Ovary (tissue), 9 donors: ENCODE data around the gene SLC12A9. TPM values are rescaled to one million over a fixed set of nuclear protein-coding genes. Genes with fewer than 3 reads are reported as not detected.

Source experiments
- DNase-seq, 5 donors: peaks; one replicate each; pipeline ENCODE4 v3.0.0-alpha.2; 2019 to 2020
- H3K27ac ChIP-seq, 2 donors: fragments of 200-600 bp; one replicate each; pipeline versions ENCODE4 v1.5.1 to v1.8.0; 2019 to 2022
- H3K27me3 ChIP-seq: fragments of 200-600 bp; one replicate; pipeline ENCODE4 v1.8.0; 2022
- H3K36me3 ChIP-seq: fragments of 200-600 bp; sonication (generic); one replicate; pipeline ENCODE4 v1.5.1; 2019
- H3K4me1 ChIP-seq: one replicate; pipeline ENCODE4 v1.8.1; 2013; ENCODE audit warnings: mild to moderate bottlenecking, moderate library complexity; ENCODE audit not compliant: insufficient read depth
- H3K4me3 ChIP-seq: fragments of 200-600 bp; sonication (generic); one replicate; pipeline ENCODE4 v1.5.1; 2017
- H3K9me3 ChIP-seq, 2 donors: fragments of 200-600 bp in 1 of 2; sonication (generic) in 1 of 2; one replicate each; pipeline versions ENCODE4 v1.5.1 to v1.8.1; 2013 to 2019; ENCODE audit warnings: mild to moderate bottlenecking in 1 of 2, moderate library complexity in 1 of 2
- CTCF ChIP-seq, 3 donors: fragments of 450-650 bp in 2 of 3; fragments of 200-600 bp in 1 of 3; IDR thresholded peaks; one replicate each; pipeline versions ENCODE4 v1.5.1 to v1.8.0; 2016 to 2022; ENCODE audit warnings: antibody characterized with exemption in 3 of 3, mild to moderate bottlenecking in 1 of 3
- EP300 ChIP-seq: sonication (generic); formaldehyde crosslinking; IDR thresholded peaks from one replicate; pipeline ENCODE4 v1.6.1; 2017; ENCODE audit warnings: antibody characterized with exemption
- POLR2A ChIP-seq: fragments of 450-650 bp; IDR thresholded peaks from one replicate; pipeline ENCODE4 v1.6.1; 2017; ENCODE audit warnings: antibody characterized with exemption, mild to moderate bottlenecking, moderate library complexity
- WGBS, 3 donors: extraction: QIAGEN DNeasy Blood & Tissue Kit in 1 of 3; methylation state at CpG; one replicate each; pipeline versions ENCODE4 v1.1.5 to v1.1.7; 2013 to 2017; 5-methylcytosine and 5-hydroxymethylcytosine counted together
- intact Hi-C, 4 donors: fragments of 100-400 bp; cut with DNase I; formaldehyde crosslinking; loops; one replicate each; pipeline versions ENCODE4 v1.11.0 to v1.15.1; 2022 to 2023
- polyA plus RNA-seq, 2 donors: library from polyadenylated mRNA; stranded (reverse); fragments of 200-250 nt in 1 of 2; fragments of 350-450 nt in 1 of 2; fragmentation: Illumina TruSeq in 1 of 2; extraction: RNeasy Lipid Tissue Mini Kit (QIAGEN cat#74804) in 1 of 2; gene quantifications; one replicate each; pipeline ENCODE4 v1.2.3, GENCODE V29; 2013 to 2014
- total RNA-seq, 7 donors: library from RNA; depleted of rRNA in 2 of 7; stranded (reverse); fragments of >200 nt in 2 of 7; fragmentation: NEBNext Ultra II Directional in 3 of 7; extraction: Animal tissue kit (Norgen Biotek cat#: 25700) in 3 of 7; gene quantifications; one replicate each; pipeline versions ENCODE4 v1.1.0 to v1.2.4, GENCODE V29; 2016 to 2023
- donor health status: DM: no; HTN: no; CAD: no; lungs with moderate emphysema.
- donor health status: DM: no; HTN: no; CAD: no.
- donor health status: Bipolar disorder and iron deficiency.
- donor health status: DM: yes; HTN: yes; CAD: no.
- donor health status: DM: no; HTN: no; CAD: no.
- donor health status: DM: yes; HTN: yes; CAD: no.

SLC12A9 gene
- total and polyA plus RNA-seq, 9 donors: 4.7 to 31.8 (median 25.2) TPM

GRCh38 chr7:100890653-100891567 lies 38.4 kb downstream of the SLC12A9 start:
- Histone ChIP-seq H3K27me3 (no peaks in the 10 kb centered on the region), H3K4me1 (peaks cover 4% of the 10 kb centered on the region), H3K9me3 (no peaks in the 10 kb centered on the region), H3K4me3 (peak overlapping the region; percentile 64), H3K27ac (peak overlapping the region; percentile 18 to 67), H3K36me3 (no peaks in the 10 kb centered on the region)
- TF ChIP-seq CTCF (IDR thresholded peaks at IDR 0.05) (no peak), POLR2A (no peak), EP300 (no peak)
- DNase-seq: peak; percentile 41 to 67 (median 48)
- intact Hi-C loops: loop anchor here in 2 of 4 donors (10.0 kb wide), 4 partner anchors 244 to 404 kb away; partner anchors contain the start of gene VGF (in 1 of the 2)
- WGBS, 3 donors: 11 to 14% (median 13%) methylated on average over 34 to 43 of the region's 43 CpGs

GRCh38 chr7:100891568-100892247 lies 39.2 kb downstream of the SLC12A9 start:
- Histone ChIP-seq H3K36me3 (no peaks in the 10 kb centered on the region), H3K4me1 (peaks cover 7% of the 10 kb centered on the region), H3K4me3 (no peak overlapping the region), H3K27ac (no peak overlapping the region), H3K9me3 (no peaks in the 10 kb centered on the region), H3K27me3 (no peaks in the 10 kb centered on the region)
- no peak for DNase-seq
- no peak for TF ChIP-seq CTCF (IDR thresholded peaks at IDR 0.05)
- 70 to 76% (median 76%) methylated on average over 8 of the region's 8 CpGs for WGBS, 3 donors
- intact Hi-C loops: loop anchor here in 2 of 4 donors (10.0 kb wide), 4 partner anchors 243 to 403 kb away; partner anchors contain the start of gene VGF (in 1 of the 2)

- no peaks in the 10 kb centered on the region for H3K27me3 ChIP-seq
- H3K36me3 ChIP-seq: no peaks in the 10 kb centered on the region
- H3K4me1 ChIP-seq: peaks cover 9% of the 10 kb centered on the region
- no peaks in the 10 kb centered on the region for H3K9me3 ChIP-seq
- no peak overlapping the region for H3K4me3 ChIP-seq
- TF ChIP-seq CTCF (IDR thresholded peaks at IDR 0.05) (no peak), POLR2A (no peak), EP300 (no peak)
- intact Hi-C loops: loop anchor here in 2 of 4 donors (10.0 kb wide), 4 partner anchors 242 to 402 kb away; partner anchors contain the start of gene VGF (in 1 of the 2)
- 87 to 90% (median 89%) methylated on average over 43 to 44 of the region's 44 CpGs for WGBS, 3 donors
- H3K27ac ChIP-seq: no peak overlapping the region
- peak; percentile 26 to 47 (median 39) for DNase-seq
These were observed 40.1 kb downstream of the SLC12A9 start for GRCh38 chr7:100892364-100893317.
